ENCODE results near the gene MOGAT3.
"Not testable (repeated sequence)": the region's sequence is repeated elsewhere in the genome, so short reads cannot be mapped to it uniquely, and the experiment has no call there.

The MOGAT3 gene

GRCh38 chr7:101211501-101211900 is 10.7 kb upstream of the MOGAT3 start:
- Mint-ChIP-seq H3K36me3 (ENCODE audit: low read depth) (peaks cover 26% of the 10 kb centered on the region), H3K4me3 (no peak overlapping the region), H3K9me3 (no peaks in the 10 kb centered on the region), H3K4me1 (peaks cover 5% of the 10 kb centered on the region), H3K27me3 (ENCODE audit: low read depth) (peaks cover 4% of the 10 kb centered on the region), H3K27ac (no peak overlapping the region)
- no peak for TF ChIP-seq CTCF (IDR thresholded peaks at IDR 0.05; ENCODE audit: unreplicated experiment in 3 of 3)

GRCh38 chr7:101210143-101210542 is 9.3 kb upstream of the MOGAT3 start:
- Mint-ChIP-seq H3K4me1 (no peaks in the 10 kb centered on the region), H3K4me3 (no peak overlapping the region), H3K27me3 (ENCODE audit: low read depth) (peaks cover 12% of the 10 kb centered on the region), H3K9me3 (no peaks in the 10 kb centered on the region), H3K27ac (no peak overlapping the region), H3K36me3 (ENCODE audit: low read depth) (peaks cover 23% of the 10 kb centered on the region)
- TF ChIP-seq CTCF (IDR thresholded peaks at IDR 0.05; ENCODE audit: unreplicated experiment in 3 of 3): no peak

GRCh38 chr7:101208794-101209193 is 8.0 kb upstream of the MOGAT3 start:
- Mint-ChIP-seq H3K27me3 (ENCODE audit: low read depth) (peaks cover 23% of the 10 kb centered on the region), H3K27ac (no peak overlapping the region), H3K36me3 (ENCODE audit: low read depth) (peaks cover 18% of the 10 kb centered on the region), H3K9me3 (no peaks in the 10 kb centered on the region), H3K4me3 (no peak overlapping the region), H3K4me1 (no peaks in the 10 kb centered on the region)
- no peak for TF ChIP-seq CTCF (IDR thresholded peaks at IDR 0.05; ENCODE audit: unreplicated experiment in 3 of 3)

GRCh38 chr7:101207459-101207858 is 6.6 kb upstream of the MOGAT3 start:
- no peaks in the 10 kb centered on the region for H3K4me1 Mint-ChIP-seq
- no peak overlapping the region for H3K4me3 Mint-ChIP-seq
- no peak for TF ChIP-seq CTCF (IDR thresholded peaks at IDR 0.05; ENCODE audit: unreplicated experiment in 3 of 3)
- no peaks in the 10 kb centered on the region for H3K9me3 Mint-ChIP-seq
- peaks cover 18% of the 10 kb centered on the region for H3K36me3 Mint-ChIP-seq (ENCODE audit: low read depth)
- peaks cover 37% of the 10 kb centered on the region for H3K27me3 Mint-ChIP-seq (ENCODE audit: low read depth)
- no peak overlapping the region for H3K27ac Mint-ChIP-seq

- Mint-ChIP-seq H3K27ac (no peak overlapping the region), H3K27me3 (ENCODE audit: low read depth) (peaks cover 40% of the 10 kb centered on the region), H3K36me3 (ENCODE audit: low read depth) (peaks cover 18% of the 10 kb centered on the region), H3K9me3 (no peaks in the 10 kb centered on the region), H3K4me1 (no peaks in the 10 kb centered on the region), H3K4me3 (no peak overlapping the region)
- TF ChIP-seq CTCF (IDR thresholded peaks at IDR 0.05; ENCODE audit: unreplicated experiment in 3 of 3): no peak
Measured at GRCh38 chr7:101206665-101207042, 5.8 kb upstream of the MOGAT3 start.

- Mint-ChIP-seq H3K27me3 (ENCODE audit: low read depth) (peaks cover 46% of the 10 kb centered on the region), H3K4me3 (no peak overlapping the region), H3K27ac (no peak overlapping the region), H3K4me1 (no peaks in the 10 kb centered on the region), H3K9me3 (no peaks in the 10 kb centered on the region), H3K36me3 (ENCODE audit: low read depth) (peaks cover 18% of the 10 kb centered on the region)
- no peak for TF ChIP-seq CTCF (IDR thresholded peaks at IDR 0.05; ENCODE audit: unreplicated experiment in 3 of 3)
Measured at GRCh38 chr7:101205901-101206664, 5.2 kb upstream of the MOGAT3 start.

GRCh38 chr7:101203740-101204738 is 3.2 kb upstream of the MOGAT3 start:
- H3K27ac Mint-ChIP-seq; H3K4me3 Mint-ChIP-seq; H3K4me1 Mint-ChIP-seq; H3K9me3 Mint-ChIP-seq; H3K36me3 Mint-ChIP-seq (ENCODE audit: low read depth): not testable (repeated sequence)
- peaks cover 60% of the 10 kb centered on the region for H3K27me3 Mint-ChIP-seq (ENCODE audit: low read depth)
